ENCODE data around the gene CEP57L1. TPM values are rescaled to one million over a fixed set of nuclear protein-coding genes. Genes with fewer than 3 reads are reported as not detected.
"Not testable (repeated sequence)": the region's sequence is repeated elsewhere in the genome, so short reads cannot be mapped to it uniquely, and the experiment has no call there.

The CEP57L1 gene
- total and polyA plus RNA-seq, 4 donors: 3.8 to 22.1 (median 10.2) TPM

GRCh38 chr6:109105681-109106080 lies 10.4 kb downstream of the CEP57L1 start:
- H3K4me3 ChIP-seq (ENCODE audit: low read depth in 1 of 3, low read length in 3 of 3): no peak overlapping the region
- DNase-seq (ENCODE audit: low spot score): no peak
- H3K27ac ChIP-seq (ENCODE audit: low read depth in 1 of 2, low read length in 2 of 2): no peak overlapping the region
- TF ChIP-seq NR2F2 (IDR thresholded peaks at IDR 0.05): no peak
- no peak for TF ChIP-seq ZBTB33 (IDR thresholded peaks at IDR 0.05)
- TF ChIP-seq CTCF (IDR thresholded peaks at IDR 0.05; ENCODE audit: low read depth, low read length, missing input control): no peak
- TF ChIP-seq EGR1 (IDR thresholded peaks at IDR 0.05; ENCODE audit: low read depth in 2 of 2): no peak
- no peak for TF ChIP-seq JUND (IDR thresholded peaks at IDR 0.05)
- TF ChIP-seq RAD21 (IDR thresholded peaks at IDR 0.05): no peak
- no peak for TF ChIP-seq HNF4A (conservative IDR thresholded peaks at IDR 0.05)
- no peak for TF ChIP-seq HNF4G (IDR thresholded peaks at IDR 0.05)
- TF ChIP-seq SP1 (IDR thresholded peaks at IDR 0.05): no peak
- no peak for TF ChIP-seq GABPA (IDR thresholded peaks at IDR 0.05 in 1 of 2, conservative IDR thresholded peaks at IDR 0.05 in 1 of 2)
- TF ChIP-seq FOXA2 (IDR thresholded peaks at IDR 0.05): no peak
- TF ChIP-seq MAX (IDR thresholded peaks at IDR 0.05): no peak
- no peak for TF ChIP-seq ATF3 (IDR thresholded peaks at IDR 0.05)
- TF ChIP-seq TAF1 (conservative IDR thresholded peaks at IDR 0.05): no peak
- TF ChIP-seq FOXA1 (IDR thresholded peaks at IDR 0.05): no peak
- TF ChIP-seq YY1 (IDR thresholded peaks at IDR 0.05): no peak
- no peak for TF ChIP-seq RXRA (IDR thresholded peaks at IDR 0.05)
- TF ChIP-seq REST (IDR thresholded peaks at IDR 0.05): no peak
- no peak overlapping the region for H3K9ac ChIP-seq (ENCODE audit: low read depth in 1 of 2, low read length in 2 of 2)
- no peaks in the 10 kb centered on the region for H3K27me3 ChIP-seq (ENCODE audit: control insufficient read depth in 4 of 4, insufficient read depth in 4 of 4, low read length in 3 of 4)
- H3K36me3 ChIP-seq (ENCODE audit: control insufficient read depth in 4 of 4, insufficient read depth in 3 of 4, low read depth in 1 of 4, low read length in 3 of 4): no peaks in the 10 kb centered on the region
- 95% methylated on average over 5 of the region's 5 CpGs for WGBS
- H3K9me3 ChIP-seq (ENCODE audit: control insufficient read depth in 4 of 4, low read length in 3 of 4): no peaks in the 10 kb centered on the region
- H3K4me1 ChIP-seq (ENCODE audit: control insufficient read depth in 4 of 4, insufficient read depth in 4 of 4, low read length in 3 of 4): no peaks in the 10 kb centered on the region

- H3K9me3 ChIP-seq (ENCODE audit: control insufficient read depth in 4 of 4, low read length in 3 of 4); H3K4me3 ChIP-seq (ENCODE audit: low read depth in 1 of 3, low read length in 3 of 3); H3K36me3 ChIP-seq (ENCODE audit: control insufficient read depth in 4 of 4, insufficient read depth in 3 of 4, low read depth in 1 of 4, low read length in 3 of 4); DNase-seq (ENCODE audit: low spot score); H3K9ac ChIP-seq (ENCODE audit: low read depth in 1 of 2, low read length in 2 of 2); H3K27ac ChIP-seq (ENCODE audit: low read depth in 1 of 2, low read length in 2 of 2); H3K4me1 ChIP-seq (ENCODE audit: control insufficient read depth in 4 of 4, insufficient read depth in 4 of 4, low read length in 3 of 4); H3K27me3 ChIP-seq (ENCODE audit: control insufficient read depth in 4 of 4, insufficient read depth in 4 of 4, low read length in 3 of 4): not testable (repeated sequence)
- WGBS: 96% methylated on average over 8 of the region's 8 CpGs
Observed at GRCh38 chr6:109109663-109110062, 14.4 kb downstream of the CEP57L1 start.

- WGBS: 57% methylated on average over 3 of the region's 3 CpGs
- not testable (repeated sequence) for H3K27ac ChIP-seq (ENCODE audit: low read depth in 1 of 2, low read length in 2 of 2); H3K4me3 ChIP-seq (ENCODE audit: low read depth in 1 of 3, low read length in 3 of 3); H3K27me3 ChIP-seq (ENCODE audit: control insufficient read depth in 4 of 4, insufficient read depth in 4 of 4, low read length in 3 of 4); H3K9ac ChIP-seq (ENCODE audit: low read depth in 1 of 2, low read length in 2 of 2); DNase-seq (ENCODE audit: low spot score); H3K36me3 ChIP-seq (ENCODE audit: control insufficient read depth in 4 of 4, insufficient read depth in 3 of 4, low read depth in 1 of 4, low read length in 3 of 4); H3K9me3 ChIP-seq (ENCODE audit: control insufficient read depth in 4 of 4, low read length in 3 of 4)
- H3K4me1 ChIP-seq (ENCODE audit: control insufficient read depth in 4 of 4, insufficient read depth in 4 of 4, low read length in 3 of 4): peaks cover 0 to 12% (median 3%) of the 10 kb centered on the region in 4 donors
Observed at GRCh38 chr6:109112663-109113062, 17.4 kb downstream of the CEP57L1 start.

Measured in liver (tissue), 9 donors.